H9 (cell line): Measurements from ENCODE around the gene SNTG2. TPM values are rescaled to one million over a fixed set of nuclear protein-coding genes. Genes with fewer than 3 reads are reported as not detected.

Experiments
- DNase-seq: peaks from one replicate; pipeline ENCODE4 v3.0.0-alpha.2; 2017
- H2AFZ ChIP-seq: one replicate; pipeline ENCODE4 v1.6.1; 2013; ENCODE audit warnings: mild to moderate bottlenecking, low read length, control low read depth, moderate library complexity
- H2AK5ac ChIP-seq: 2 replicates; pipeline ENCODE4 v1.6.1; 2013; ENCODE audit warnings: low read length, control low read depth, mixed read lengths; ENCODE audit not compliant: insufficient read length
- H2BK120ac ChIP-seq: one replicate; pipeline ENCODE4 v1.6.1; 2013; ENCODE audit warnings: low read depth, mild to moderate bottlenecking, low read length, control low read depth, inconsistent platforms; ENCODE audit not compliant: poor library complexity, severe bottlenecking
- H2BK12ac ChIP-seq: 2 replicates; pipeline ENCODE4 v1.6.1; 2013; ENCODE audit warnings: low read length, control low read depth, mixed read lengths, low read depth; ENCODE audit not compliant: insufficient read length
- H2BK15ac ChIP-seq: 2 replicates; pipeline ENCODE4 v1.6.1; 2013; ENCODE audit warnings: low read depth, low read length, control low read depth
- H2BK20ac ChIP-seq: one replicate; pipeline ENCODE4 v1.6.1; 2013; ENCODE audit warnings: low read depth, mild to moderate bottlenecking, low read length, control low read depth, inconsistent platforms; ENCODE audit not compliant: poor library complexity, severe bottlenecking
- H2BK5ac ChIP-seq: 2 replicates; pipeline ENCODE4 v1.6.1; 2013; ENCODE audit warnings: low read length, control low read depth, mixed read lengths; ENCODE audit not compliant: insufficient read length
- H3K14ac ChIP-seq: 2 replicates; pipeline ENCODE4 v1.6.1; 2013; ENCODE audit warnings: low read length, control low read depth; ENCODE audit not compliant: insufficient read depth
- H3K18ac ChIP-seq: 2 replicates; pipeline ENCODE4 v1.6.1; 2013; ENCODE audit warnings: low read depth, mild to moderate bottlenecking, mixed read lengths, low read length, control low read depth; ENCODE audit not compliant: insufficient read length
- H3K23ac ChIP-seq: 2 replicates; pipeline ENCODE4 v1.6.1; 2013; ENCODE audit warnings: low read length, control low read depth, mixed read lengths, low read depth; ENCODE audit not compliant: insufficient read length
- H3K23me2 ChIP-seq: 2 replicates; pipeline ENCODE4 v1.6.1; 2013; ENCODE audit warnings: low read depth, mild to moderate bottlenecking, mixed read lengths, low read length, control low read depth; ENCODE audit not compliant: insufficient read length, poor library complexity, severe bottlenecking
- H3K27ac ChIP-seq: 2 replicates; pipeline ENCODE4 v1.5.1; 2013; ENCODE audit warnings: low read length, control low read depth, mixed read lengths, low read depth; ENCODE audit not compliant: insufficient read length
- H3K27me3 ChIP-seq: 2 replicates; pipeline ENCODE4 v1.6.1; 2013; ENCODE audit warnings: low read length, control low read depth, inconsistent platforms; ENCODE audit not compliant: insufficient read depth
- H3K4ac ChIP-seq: 2 replicates; pipeline ENCODE4 v1.6.1; 2013; ENCODE audit warnings: low read depth, mild to moderate bottlenecking, control low read depth, inconsistent platforms, low read length, moderate library complexity
- H3K4me1 ChIP-seq: 2 replicates; pipeline ENCODE4 v1.6.1; 2013; ENCODE audit warnings: low read length, control low read depth, inconsistent platforms; ENCODE audit not compliant: insufficient read depth
- H3K4me2 ChIP-seq: 2 replicates; pipeline ENCODE4 v1.6.1; 2013; ENCODE audit warnings: low read length, control low read depth, mixed read lengths; ENCODE audit not compliant: insufficient read length, insufficient read depth
- H3K56ac ChIP-seq: 2 replicates; pipeline ENCODE4 v1.6.1; 2013; ENCODE audit warnings: low read depth, mild to moderate bottlenecking, mixed read lengths, low read length, control low read depth; ENCODE audit not compliant: insufficient read length
- H3K79me1 ChIP-seq: 2 replicates; pipeline ENCODE4 v1.6.1; 2013; ENCODE audit warnings: low read depth, mild to moderate bottlenecking, moderate library complexity, low read length, control low read depth, inconsistent platforms; ENCODE audit not compliant: insufficient read depth, poor library complexity, severe bottlenecking
- H3K79me2 ChIP-seq: 2 replicates; pipeline ENCODE4 v1.6.1; 2013; ENCODE audit warnings: low read length, control low read depth, inconsistent platforms; ENCODE audit not compliant: insufficient read depth
- H3K9ac ChIP-seq: 2 replicates; pipeline ENCODE4 v1.6.1; 2013; ENCODE audit warnings: low read length, control low read depth, mixed read lengths; ENCODE audit not compliant: insufficient read length; ENCODE audit errors: extremely low read depth
- H3K9me3 ChIP-seq: one replicate; pipeline ENCODE4 v1.6.1; 2013; ENCODE audit warnings: low read depth, low read length, inconsistent platforms; ENCODE audit not compliant: control insufficient read depth
- H3T11ph ChIP-seq: one replicate; pipeline ENCODE4 v1.6.1; 2013; ENCODE audit warnings: mild to moderate bottlenecking, low read length, control low read depth, inconsistent platforms
- H4K20me1 ChIP-seq: one replicate; pipeline ENCODE4 v1.6.1; 2013; ENCODE audit not compliant: control insufficient read depth, insufficient read length, insufficient read depth
- H4K5ac ChIP-seq: 2 replicates; pipeline ENCODE4 v1.6.1; 2013; ENCODE audit warnings: low read depth, mild to moderate bottlenecking, mixed read lengths, low read length, control low read depth; ENCODE audit not compliant: insufficient read length
- H4K8ac ChIP-seq: replicated peaks from 2 replicates; pipeline ENCODE4 v1.6.1; 2013; ENCODE audit warnings: low read length, control low read depth, mixed read lengths, low read depth; ENCODE audit not compliant: insufficient read length
- H4K91ac ChIP-seq: 2 replicates; pipeline ENCODE4 v1.6.1; 2013; ENCODE audit warnings: low read depth, mild to moderate bottlenecking, moderate library complexity, mixed read lengths, low read length, control low read depth; ENCODE audit not compliant: insufficient read length
- H3K27ac Mint-ChIP-seq, 3 experiments: 2 replicates in 2 of 3; 3 replicates in 1 of 3; pipeline ENCODE4 v1.8.0; 2020 to 2021; ENCODE audit warnings: mixed read lengths in 3 of 3, mild to moderate bottlenecking in 1 of 3, moderate library complexity in 1 of 3
- H3K27me3 Mint-ChIP-seq: 2 replicates; pipeline ENCODE4 v1.8.0; 2021; ENCODE audit warnings: low read depth, mild to moderate bottlenecking, moderate library complexity, mixed read lengths
- H3K36me3 Mint-ChIP-seq, 3 experiments: 2 replicates in 2 of 3; 3 replicates in 1 of 3; pipeline ENCODE4 v1.8.0; 2020 to 2021; ENCODE audit warnings: low read depth in 3 of 3, mixed read lengths in 3 of 3; ENCODE audit not compliant: insufficient read depth in 1 of 3
- H3K4me1 Mint-ChIP-seq, 2 experiments: 2 replicates each; pipeline ENCODE4 v1.8.0; 2020; ENCODE audit warnings: mixed read lengths in 2 of 2
- H3K4me3 Mint-ChIP-seq, 2 experiments: 2 replicates in 1 of 2; 3 replicates in 1 of 2; pipeline ENCODE4 v1.8.0; 2020 to 2021; ENCODE audit warnings: mild to moderate bottlenecking in 2 of 2, mixed read lengths in 2 of 2, moderate library complexity in 1 of 2
- H3K9me3 Mint-ChIP-seq, 2 experiments: 2 replicates in 1 of 2; 3 replicates in 1 of 2; pipeline ENCODE4 v1.8.0; 2020; ENCODE audit warnings: mild to moderate bottlenecking in 2 of 2, mixed read lengths in 2 of 2, moderate library complexity in 1 of 2
- CTCF ChIP-seq: fragments of 200-600 bp; sonication (generic); conservative IDR thresholded peaks from 3 replicates; pipeline ENCODE4 v1.8.0; 2021; ENCODE audit warnings: antibody characterized with exemption, mild to moderate bottlenecking
- WGBS: extraction: QIAGEN DNeasy Blood & Tissue Kit; methylation state at CpG from one replicate; pipeline ENCODE4 v1.1.7; 2013; ENCODE audit warnings: missing lambda C conversion rate, low lambda C conversion rate, mixed read lengths; ENCODE audit not compliant: insufficient read length; ENCODE audit errors: extremely low coverage; 5-methylcytosine and 5-hydroxymethylcytosine counted together
- total RNA-seq: library from RNA; stranded (reverse); gene quantifications from 2 replicates; pipeline ENCODE4 v1.2.1, GENCODE V29; 2021

The SNTG2 gene
- total RNA-seq, 1 experiment from 2014 or later, result 13.2 TPM

GRCh38 chr2:946073-946948 lies 4.3 kb upstream of the SNTG2 start:
- H2BK15ac ChIP-seq, result no peak overlapping the region
- Mint-ChIP-seq H3K36me3 (peaks cover 9 to 11% (median 9%) of the 10 kb centered on the region in 3 experiments), H3K9me3 (peaks cover 13 to 16% of the 10 kb centered on the region in 2 experiments), H3K4me3 (no peak overlapping the region), H3K27me3 (peaks cover 5% of the 10 kb centered on the region), H3K27ac (0 out of 7 replicates have a peak overlapping the region, but pooled peaks of 1 of the 3 experiments have one; percentile 23), H3K4me1 (peaks cover 35 to 36% of the 10 kb centered on the region in 2 experiments)
- H2AFZ ChIP-seq, result no peak overlapping the region
- no peaks in the 10 kb centered on the region for H4K20me1 ChIP-seq
- no peak for TF ChIP-seq CTCF
- no peak overlapping the region for H3K14ac ChIP-seq
- no peak overlapping the region for H3K4me2 ChIP-seq
- no peak overlapping the region for H3K4ac ChIP-seq
- H4K91ac ChIP-seq, result no peak overlapping the region
- no peak overlapping the region for H3K18ac ChIP-seq
- H3K27ac ChIP-seq, result no peak overlapping the region
- peaks cover 6% of the 10 kb centered on the region for H3K4me1 ChIP-seq
- H2BK5ac ChIP-seq, result no peak overlapping the region
- H2BK20ac ChIP-seq, result no peak overlapping the region
- no peak for DNase-seq
- H3K56ac ChIP-seq, result no peak overlapping the region
- H2AK5ac ChIP-seq, result no peak overlapping the region
- no peak overlapping the region for H2BK120ac ChIP-seq
- H3K27me3 ChIP-seq, result no peaks in the 10 kb centered on the region
- H3K79me2 ChIP-seq, result no peaks in the 10 kb centered on the region
- no peaks in the 10 kb centered on the region for H3K9me3 ChIP-seq
- no peaks in the 10 kb centered on the region for H3K79me1 ChIP-seq
- H3K23me2 ChIP-seq, result peaks cover 8% of the 10 kb centered on the region
- H3K23ac ChIP-seq, result no peak overlapping the region
- no CpG with 5 or more reads among the region's 6 CpGs for WGBS
- H3T11ph ChIP-seq, result no peak overlapping the region
- H2BK12ac ChIP-seq, result no peak overlapping the region
- no peak overlapping the region for H4K5ac ChIP-seq
- H4K8ac ChIP-seq, result no peak overlapping the region
- no peak overlapping the region for H3K9ac ChIP-seq
